ENCODE results near the gene DCST2. TPM values are rescaled to one million over a fixed set of nuclear protein-coding genes. Genes with fewer than 3 reads are reported as not detected.

The DCST2 gene
- total RNA-seq, 6 experiments from 2014 or later, result 0.08 to 0.14 TPM; not detected in 4

DNA sequence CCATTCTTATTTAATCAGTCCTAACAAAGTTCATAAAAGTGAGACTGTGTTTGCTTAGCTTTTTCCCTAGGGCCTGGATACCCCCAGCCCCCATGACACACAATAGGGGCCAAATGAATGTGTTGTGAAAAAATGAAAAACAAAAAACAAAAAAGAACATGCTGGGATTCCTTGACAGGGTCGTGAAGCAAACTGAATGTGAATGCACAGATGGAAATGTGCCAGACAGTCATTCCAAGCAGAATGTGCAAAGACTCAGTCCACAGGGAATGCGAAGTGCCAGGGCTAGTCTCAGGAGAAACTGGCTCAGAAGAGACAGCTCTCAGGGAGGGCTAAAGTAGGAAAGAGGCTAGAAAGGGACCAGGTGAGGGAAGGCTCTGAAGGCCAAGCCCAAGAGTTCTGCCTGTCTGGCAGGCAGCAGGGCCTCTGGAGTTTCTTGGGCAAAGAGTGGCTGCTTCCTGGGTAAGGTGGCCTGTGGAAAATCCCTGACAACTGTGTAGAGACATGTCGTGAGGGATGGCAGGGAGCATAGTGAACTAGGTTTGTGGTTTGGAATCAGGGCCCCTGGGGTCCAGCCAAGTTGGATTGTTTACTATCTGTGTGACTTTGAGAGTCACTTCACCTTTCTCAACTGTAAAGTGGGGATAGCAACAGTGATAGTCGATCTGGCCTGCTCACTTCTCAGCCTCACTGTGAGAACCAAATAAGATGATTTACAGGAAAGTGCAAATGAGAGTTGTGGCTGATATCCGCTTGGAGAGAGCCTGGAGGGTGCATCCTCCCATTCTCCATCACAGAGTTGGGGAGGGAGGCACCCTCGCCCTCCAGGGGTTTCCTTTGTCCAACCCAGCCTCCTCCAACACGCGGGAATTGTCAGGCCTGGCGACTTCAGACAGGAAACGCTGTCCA, 16.3 kb upstream of the DCST2 start:
- H3K9me3 Mint-ChIP-seq, result no peaks in the 10 kb centered on the region
- DNase-seq, result peak; percentile 62
- no peaks in the 10 kb centered on the region; the same call in 1 of the 2 replicates for H3K27me3 Mint-ChIP-seq (ENCODE audit: insufficient read depth)
- H3K4me1 Mint-ChIP-seq (ENCODE audit: low read depth), result peaks cover 41% of the 10 kb centered on the region
- H3K36me3 Mint-ChIP-seq (ENCODE audit: low read depth), result no peaks in the 10 kb centered on the region
- peak overlapping the region; percentile 74 for H3K27ac Mint-ChIP-seq
- TF ChIP-seq, protein P1, sequence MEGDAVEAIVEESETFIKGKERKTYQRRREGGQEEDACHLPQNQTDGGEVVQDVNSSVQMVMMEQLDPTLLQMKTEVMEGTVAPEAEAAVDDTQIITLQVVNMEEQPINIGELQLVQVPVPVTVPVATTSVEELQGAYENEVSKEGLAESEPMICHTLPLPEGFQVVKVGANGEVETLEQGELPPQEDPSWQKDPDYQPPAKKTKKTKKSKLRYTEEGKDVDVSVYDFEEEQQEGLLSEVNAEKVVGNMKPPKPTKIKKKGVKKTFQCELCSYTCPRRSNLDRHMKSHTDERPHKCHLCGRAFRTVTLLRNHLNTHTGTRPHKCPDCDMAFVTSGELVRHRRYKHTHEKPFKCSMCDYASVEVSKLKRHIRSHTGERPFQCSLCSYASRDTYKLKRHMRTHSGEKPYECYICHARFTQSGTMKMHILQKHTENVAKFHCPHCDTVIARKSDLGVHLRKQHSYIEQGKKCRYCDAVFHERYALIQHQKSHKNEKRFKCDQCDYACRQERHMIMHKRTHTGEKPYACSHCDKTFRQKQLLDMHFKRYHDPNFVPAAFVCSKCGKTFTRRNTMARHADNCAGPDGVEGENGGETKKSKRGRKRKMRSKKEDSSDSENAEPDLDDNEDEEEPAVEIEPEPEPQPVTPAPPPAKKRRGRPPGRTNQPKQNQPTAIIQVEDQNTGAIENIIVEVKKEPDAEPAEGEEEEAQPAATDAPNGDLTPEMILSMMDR (IDR thresholded peaks at IDR 0.05), result no peak
- H3K4me3 Mint-ChIP-seq, result peak overlapping the region; percentile 85

DNA sequence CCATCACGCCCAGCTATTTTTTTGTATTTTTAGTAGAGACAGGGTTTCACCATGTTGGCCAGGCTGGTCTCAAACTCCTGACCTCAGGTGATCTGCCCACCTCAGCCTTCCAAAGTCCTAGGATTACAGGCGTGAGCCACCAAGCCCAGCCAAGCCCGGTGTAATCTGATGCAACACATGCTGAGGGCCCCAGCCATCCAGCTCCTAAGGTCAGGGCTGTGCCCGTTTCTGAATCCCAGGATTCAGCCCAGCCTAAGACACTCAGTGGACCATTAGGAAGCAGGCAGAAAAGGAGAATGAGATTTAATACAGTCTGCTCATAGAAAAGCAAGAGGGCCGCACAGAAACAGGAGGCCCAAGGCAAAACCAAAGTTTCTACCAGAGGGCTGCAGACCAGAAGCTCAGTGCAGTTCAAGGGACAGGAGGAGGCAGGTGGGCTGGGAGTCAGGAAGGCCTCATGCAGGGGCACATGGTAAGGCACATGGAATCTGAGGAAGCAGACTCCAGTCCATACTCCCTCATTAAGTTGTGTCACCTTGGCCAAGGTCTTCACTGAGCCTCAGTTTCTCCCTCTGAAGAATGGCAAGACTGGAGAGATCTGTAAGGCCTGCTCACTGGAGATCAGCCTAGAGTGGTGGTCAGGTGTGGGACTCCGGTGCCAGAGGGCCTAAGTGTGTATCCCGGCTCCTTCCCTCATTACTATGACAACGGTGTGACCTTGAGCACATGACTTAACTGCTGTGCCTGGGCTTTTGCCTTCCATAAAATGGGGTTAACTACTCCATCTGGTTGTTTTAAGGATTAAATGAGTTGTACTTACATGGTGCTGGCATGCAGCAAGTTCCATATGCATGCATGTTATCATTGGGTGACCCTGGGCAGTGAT, 15.1 kb upstream of the DCST2 start:
- H3K9me3 Mint-ChIP-seq, result no peaks in the 10 kb centered on the region
- no peak overlapping the region; the same call in 1 of the 2 replicates for H3K27ac Mint-ChIP-seq
- no peak for DNase-seq
- no peaks in the 10 kb centered on the region for H3K36me3 Mint-ChIP-seq (ENCODE audit: low read depth)
- peaks cover 49% of the 10 kb centered on the region for H3K4me1 Mint-ChIP-seq (ENCODE audit: low read depth)
- TF ChIP-seq, protein P1 (IDR thresholded peaks at IDR 0.05), result no peak
- H3K4me3 Mint-ChIP-seq, result no peak overlapping the region
- no peaks in the 10 kb centered on the region; the same call in 1 of the 2 replicates for H3K27me3 Mint-ChIP-seq (ENCODE audit: insufficient read depth)

DNA sequence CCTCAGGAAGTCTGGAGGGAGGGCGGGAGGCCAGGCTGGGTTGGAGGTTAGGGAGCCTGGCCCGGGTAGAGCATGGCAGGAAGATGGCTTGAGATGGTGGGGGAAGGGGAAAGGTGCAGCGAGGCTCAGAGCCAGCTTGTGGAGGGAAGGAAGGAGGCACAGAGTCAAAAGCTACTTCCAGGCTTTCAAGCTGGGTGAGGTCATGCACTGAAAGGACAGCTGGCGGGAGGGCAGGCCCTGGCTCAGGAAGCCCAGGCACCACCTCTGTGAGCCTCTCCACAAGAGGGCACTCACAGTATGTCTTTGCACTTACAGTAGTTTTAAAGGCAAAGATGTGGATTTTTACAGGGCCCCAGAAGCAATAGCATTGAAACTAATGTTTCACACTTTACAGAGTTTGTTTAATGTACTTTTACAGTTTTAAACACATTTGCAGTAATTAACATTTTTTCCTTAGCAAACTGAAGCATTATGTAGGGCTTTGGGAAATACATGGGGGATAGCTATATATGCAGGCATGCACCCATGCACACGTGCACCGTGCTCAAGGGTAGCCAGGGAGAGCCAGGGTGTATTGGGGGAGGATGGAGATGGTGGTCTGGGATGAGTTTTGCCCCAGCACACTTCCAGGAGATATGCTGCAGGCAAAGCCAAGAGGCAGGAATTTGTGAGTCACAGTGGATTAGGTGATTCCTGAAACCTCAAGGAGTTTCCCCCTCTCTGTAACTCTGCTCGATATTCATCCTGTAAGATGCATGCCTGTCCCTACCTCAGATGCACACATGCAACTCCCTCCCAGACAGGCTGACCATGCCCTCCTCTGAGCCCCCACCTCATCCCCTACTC, 11.5 kb upstream of the DCST2 start:
- TF ChIP-seq, protein P1 (IDR thresholded peaks at IDR 0.05), result peak; percentile 85
- peak overlapping the region; percentile 25; the same call in 1 of the 2 replicates for H3K4me3 Mint-ChIP-seq
- peak; percentile 73 for DNase-seq
- H3K27me3 Mint-ChIP-seq (ENCODE audit: insufficient read depth), result peaks cover 3% of the 10 kb centered on the region; the same call in 1 of the 2 replicates
- H3K4me1 Mint-ChIP-seq (ENCODE audit: low read depth), result peaks cover 28% of the 10 kb centered on the region
- no peak overlapping the region for H3K27ac Mint-ChIP-seq
- no peaks in the 10 kb centered on the region for H3K9me3 Mint-ChIP-seq
- no peaks in the 10 kb centered on the region for H3K36me3 Mint-ChIP-seq (ENCODE audit: low read depth)

DNA sequence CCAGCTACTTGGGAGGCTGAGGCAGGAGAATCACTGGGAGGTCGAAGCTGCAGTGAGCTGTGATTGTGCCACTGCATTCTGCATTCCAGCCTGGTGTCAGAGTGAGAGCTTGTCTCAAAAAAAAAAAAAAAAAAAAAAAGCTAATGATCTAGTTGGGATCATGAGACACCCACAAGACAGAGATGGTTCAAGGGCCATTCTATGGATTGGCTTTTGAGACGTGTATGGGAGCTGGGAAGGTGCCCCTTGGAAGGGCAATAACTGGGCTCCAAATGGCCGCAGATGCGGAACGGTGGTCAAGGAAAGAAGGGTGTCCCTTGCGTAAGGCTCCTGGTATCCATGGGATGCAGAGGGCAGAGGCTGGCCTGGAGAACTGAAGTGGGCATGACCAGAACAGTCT, 10.8 kb upstream of the DCST2 start:
- H3K4me3 Mint-ChIP-seq, result no peak overlapping the region
- no peak overlapping the region for H3K27ac Mint-ChIP-seq
- no peaks in the 10 kb centered on the region for H3K9me3 Mint-ChIP-seq
- peaks cover 4% of the 10 kb centered on the region; the same call in 1 of the 2 replicates for H3K27me3 Mint-ChIP-seq (ENCODE audit: insufficient read depth)
- TF ChIP-seq, protein P1 (IDR thresholded peaks at IDR 0.05), result no peak
- H3K4me1 Mint-ChIP-seq (ENCODE audit: low read depth), result peaks cover 22% of the 10 kb centered on the region
- H3K36me3 Mint-ChIP-seq (ENCODE audit: low read depth), result no peaks in the 10 kb centered on the region
- no peak for DNase-seq

DNA sequence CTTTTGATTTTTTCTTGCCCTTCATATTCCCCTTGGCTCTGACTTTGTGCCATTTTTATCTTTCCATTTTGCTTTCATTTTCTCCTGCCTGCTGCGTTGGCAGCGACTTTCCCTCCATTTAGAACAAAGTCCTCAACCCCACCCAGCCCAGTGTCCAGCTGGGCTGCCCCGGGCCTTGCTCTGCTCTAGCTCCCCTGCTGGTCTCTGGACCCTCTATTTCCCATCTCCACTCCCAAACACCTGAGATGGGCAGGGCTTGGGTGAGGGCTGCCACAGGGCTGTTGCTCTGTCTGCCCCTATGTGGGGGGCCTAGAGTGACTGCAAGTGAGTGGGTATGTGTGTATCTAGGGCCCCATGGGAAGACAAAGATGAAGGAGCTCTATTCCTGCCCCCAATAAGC, 10.2 kb upstream of the DCST2 start:
- no peak for DNase-seq
- Mint-ChIP-seq H3K4me1 (ENCODE audit: low read depth) (peaks cover 21% of the 10 kb centered on the region), H3K27me3 (ENCODE audit: insufficient read depth) (peaks cover 6% of the 10 kb centered on the region; the same call in 1 of the 2 replicates), H3K27ac (no peak overlapping the region), H3K9me3 (no peaks in the 10 kb centered on the region), H3K36me3 (ENCODE audit: low read depth) (no peaks in the 10 kb centered on the region), H3K4me3 (no peak overlapping the region)
- TF ChIP-seq, protein P1 (IDR thresholded peaks at IDR 0.05), result no peak
